HG02642 (cell line): ENCODE data around the gene PON1.

Source experiments
- ATAC-seq: cut with Tn5 transposase; IDR thresholded peaks from one replicate; pipeline ENCODE4 v1.9.1; 2021; ENCODE audit warnings: mild to moderate bottlenecking; ENCODE audit not compliant: unreplicated experiment, poor library complexity

The PON1 gene

DNA sequence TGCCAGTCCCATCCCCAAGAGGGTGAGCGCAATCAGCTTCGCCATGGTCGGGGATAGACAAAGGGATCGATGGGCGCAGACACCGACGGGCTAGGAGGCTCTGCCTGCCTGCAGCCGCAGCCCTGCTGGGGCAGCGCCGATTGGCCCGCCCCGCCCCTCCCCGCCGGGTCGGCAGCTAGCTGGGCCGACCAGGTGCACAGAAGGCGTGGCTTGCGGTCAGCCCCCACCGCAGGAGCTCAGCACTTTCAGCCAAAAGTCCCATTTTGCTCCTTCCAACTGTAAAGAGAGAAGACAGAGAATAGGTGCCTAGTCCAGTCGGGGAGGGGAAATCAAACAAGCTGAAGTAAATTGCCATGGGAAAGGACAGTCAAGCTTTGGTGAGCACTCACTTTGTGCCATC lies at the start of gene PON1:
TSS of gene PON1 (minus strand) at position 102 of the 400 bp plus-strand sequence. CDS start at position 45, 57 bp downstream.
- ATAC-seq = peak; percentile 56

DNA sequence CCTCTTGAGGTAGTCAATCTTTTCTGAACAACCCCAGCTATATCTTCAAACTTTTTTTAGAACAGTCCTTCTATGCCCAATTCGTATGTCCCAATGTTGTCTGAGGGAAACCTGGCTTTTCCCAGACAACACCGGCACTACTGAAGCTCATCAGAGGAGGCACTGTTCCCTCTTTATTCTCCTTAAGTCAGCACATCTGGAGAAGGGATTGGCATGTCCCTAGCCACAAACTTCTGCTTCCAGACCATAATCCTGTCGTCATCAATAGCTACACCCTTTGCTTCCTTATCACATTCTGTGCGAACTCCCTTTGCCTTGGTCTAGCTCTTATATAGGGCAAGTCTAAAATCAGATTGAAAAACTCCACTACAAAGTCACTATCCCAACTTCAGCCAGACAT lies 49.0 kb upstream of the PON1 start:
- no peak for ATAC-seq

DNA sequence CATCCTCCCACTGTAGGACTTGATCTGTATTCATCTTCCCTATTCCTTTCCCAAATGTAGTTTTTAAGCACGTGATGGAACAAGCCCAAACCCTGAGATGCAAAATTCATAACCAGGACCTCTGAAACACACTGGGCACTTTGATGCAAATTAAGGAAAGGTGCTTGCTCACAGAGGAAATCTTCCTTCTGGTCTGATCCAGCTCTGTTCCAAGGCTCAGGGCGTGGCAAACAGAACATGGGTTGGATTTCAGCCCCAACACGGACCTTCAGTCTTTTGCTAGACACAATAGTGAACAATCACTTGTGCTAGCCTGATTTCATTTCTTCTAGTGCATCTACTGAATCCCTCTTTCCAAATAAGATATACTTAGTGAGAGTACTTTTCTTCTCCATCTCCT lies 43.9 kb upstream of the PON1 start:
- no peak for ATAC-seq

DNA sequence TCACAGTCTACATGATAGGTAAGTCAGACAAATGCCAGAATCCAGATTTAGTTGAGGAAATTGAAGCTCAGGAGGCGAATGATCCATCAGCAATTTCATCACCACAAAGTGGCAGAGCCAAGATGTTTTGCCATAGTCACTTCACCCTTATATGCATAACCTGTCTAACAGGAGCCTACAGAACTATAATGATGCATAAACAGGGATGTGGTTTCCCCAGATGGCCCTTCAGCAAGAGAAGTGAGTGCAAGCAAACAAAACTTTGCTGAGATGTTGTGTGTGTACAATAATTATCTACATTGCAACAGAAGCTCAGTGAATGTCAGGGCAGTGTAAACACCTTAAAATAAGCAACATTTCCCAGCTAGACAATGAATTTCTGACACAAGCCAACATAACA lies 43.3 kb upstream of the PON1 start:
- no peak for ATAC-seq

DNA sequence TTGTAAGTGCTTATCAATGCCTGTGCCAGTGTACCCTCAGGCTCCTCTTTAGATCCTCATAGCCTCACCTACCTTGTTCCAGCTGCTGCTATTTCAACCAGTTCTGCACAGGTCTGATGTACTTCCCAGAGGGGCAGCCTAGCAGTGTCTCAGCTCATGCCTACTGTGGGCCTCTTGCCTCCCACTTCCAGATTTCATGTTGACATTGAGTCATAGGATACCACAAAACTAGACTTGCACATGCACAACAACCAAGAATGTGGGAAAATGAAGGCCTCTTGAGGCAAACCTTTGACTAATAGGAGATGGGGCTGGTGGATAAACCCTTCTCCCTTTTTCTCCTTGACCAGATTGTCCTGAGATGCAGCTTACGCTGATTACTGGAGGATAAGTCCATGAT lies 40.8 kb upstream of the PON1 start:
- ATAC-seq = no peak

DNA sequence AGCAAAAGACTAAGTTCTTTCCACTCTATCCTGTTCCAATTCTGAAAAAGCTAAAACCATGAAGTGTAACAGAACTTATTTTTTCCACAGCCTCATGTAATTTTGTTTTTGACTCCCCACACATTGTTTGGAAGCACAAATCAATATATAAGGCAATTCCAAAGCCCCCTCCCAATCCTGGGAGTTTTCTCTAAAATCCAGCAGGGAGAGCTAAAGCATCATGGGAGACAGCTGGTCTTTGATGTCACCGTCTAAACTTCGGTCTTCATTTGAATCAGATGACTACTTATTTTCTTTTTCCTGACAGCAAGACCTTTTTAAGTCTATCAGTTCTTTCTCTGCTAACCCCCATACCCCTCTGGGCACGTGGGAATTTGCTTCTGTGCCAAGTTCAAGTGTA lies 33.3 kb upstream of the PON1 start:
- no peak for ATAC-seq

DNA sequence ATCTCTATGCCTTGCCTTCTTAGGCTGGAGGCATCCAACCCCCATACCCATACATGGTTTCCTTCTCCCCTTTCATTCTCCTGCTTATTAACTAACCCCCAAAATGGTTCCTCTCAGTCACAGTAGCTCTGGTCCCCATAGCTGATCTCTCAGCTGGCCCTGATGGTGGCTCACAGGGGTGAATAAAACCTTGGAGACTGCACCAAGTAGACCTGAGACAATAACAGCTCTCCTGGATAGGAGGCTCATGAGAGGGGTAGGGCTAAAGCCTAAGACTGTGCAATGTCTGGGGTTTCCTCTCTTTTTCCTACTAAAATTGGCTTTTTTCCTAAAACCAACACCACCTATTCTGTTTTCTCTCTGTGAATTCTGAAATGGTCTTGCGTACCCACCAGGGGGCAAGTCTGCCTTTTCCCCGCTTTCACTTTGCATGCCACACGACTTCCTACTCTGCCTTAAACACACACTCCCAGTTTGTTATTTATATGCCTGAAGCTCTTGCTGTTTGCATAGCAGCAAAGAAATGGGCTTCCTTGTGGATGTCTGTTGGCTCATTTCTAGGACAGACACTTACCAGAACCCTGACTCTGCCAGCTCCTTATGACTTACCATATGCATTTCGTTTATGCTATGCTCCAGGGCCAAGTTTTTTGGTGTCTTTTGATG lies 18.4 kb upstream of the PON1 start:
- ATAC-seq = no peak

DNA sequence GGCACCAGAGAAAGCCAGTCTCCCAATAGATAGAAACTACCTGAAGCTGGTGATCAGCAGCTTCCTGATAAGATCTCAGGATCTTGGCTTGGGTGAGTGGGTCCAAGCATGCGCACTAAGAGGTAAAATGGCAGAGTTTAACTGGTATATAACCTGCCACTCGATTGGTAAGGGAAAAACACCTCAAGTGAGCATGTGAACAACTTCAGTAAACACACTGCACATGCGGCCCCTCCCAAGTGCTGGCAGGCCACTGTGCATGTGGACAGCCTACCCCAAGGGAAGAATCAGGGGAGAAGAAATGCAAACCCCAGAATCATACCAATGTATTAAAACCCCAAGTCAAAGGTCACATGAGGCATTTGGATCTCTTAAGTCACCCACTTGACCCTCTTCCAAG lies 17.7 kb upstream of the PON1 start:
- ATAC-seq = no peak

DNA sequence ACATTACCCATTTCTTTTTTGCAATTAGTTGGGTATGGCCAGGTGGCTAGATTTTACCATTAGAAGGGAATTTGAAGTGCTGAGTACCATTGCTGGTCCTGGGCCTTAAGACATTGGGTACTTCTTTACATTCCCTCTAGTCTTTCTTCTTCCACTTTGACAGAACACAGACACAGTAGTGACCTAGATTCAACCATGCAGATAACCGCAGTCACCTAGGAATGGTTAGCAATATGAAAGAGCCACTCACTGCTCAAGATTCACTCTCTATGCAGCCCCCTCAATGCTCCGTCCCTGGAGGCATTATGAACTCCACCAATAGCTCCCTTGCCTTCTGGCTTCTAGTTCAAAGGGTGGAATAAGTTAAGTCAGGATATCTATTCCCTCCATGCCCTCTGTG lies 16.2 kb upstream of the PON1 start:
- ATAC-seq = no peak

DNA sequence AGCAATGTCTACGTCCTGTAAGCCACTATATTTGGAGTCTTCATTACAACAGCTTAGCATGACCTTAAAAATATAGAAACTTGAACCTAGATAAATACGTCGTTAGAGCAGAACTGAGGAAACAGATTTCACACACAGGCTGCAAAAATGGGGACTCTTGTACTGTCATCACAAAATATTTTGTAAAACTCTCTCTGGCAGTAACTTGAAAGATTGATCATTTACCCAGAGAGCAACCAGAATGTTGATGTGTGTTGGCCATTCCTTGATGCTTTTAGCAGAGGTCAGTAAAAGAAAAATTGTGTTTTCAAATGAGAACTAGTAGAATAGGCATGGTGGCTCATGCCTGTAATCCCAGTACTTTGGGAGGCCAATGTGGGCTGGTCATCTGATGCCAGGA lies 14.5 kb upstream of the PON1 start:
- no peak for ATAC-seq

DNA sequence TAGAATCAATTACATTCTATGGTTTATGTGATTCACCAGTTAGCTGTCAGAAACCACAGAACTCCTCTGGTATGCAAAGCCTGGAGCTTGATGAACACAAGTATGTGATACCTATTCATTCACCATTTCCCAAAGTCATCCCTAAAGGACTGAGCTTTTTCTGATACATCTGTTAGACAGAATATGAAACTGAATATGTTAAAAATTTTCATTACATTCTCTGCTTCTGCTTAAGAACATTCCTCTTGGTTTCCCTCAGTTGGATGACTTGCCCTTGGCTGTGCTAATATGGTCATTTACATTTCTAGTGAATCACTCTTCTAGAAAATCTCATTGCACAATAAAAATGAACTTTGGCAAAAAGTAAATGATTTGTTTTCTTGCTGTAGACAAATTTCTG lies 10.8 kb upstream of the PON1 start:
- no peak for ATAC-seq

DNA sequence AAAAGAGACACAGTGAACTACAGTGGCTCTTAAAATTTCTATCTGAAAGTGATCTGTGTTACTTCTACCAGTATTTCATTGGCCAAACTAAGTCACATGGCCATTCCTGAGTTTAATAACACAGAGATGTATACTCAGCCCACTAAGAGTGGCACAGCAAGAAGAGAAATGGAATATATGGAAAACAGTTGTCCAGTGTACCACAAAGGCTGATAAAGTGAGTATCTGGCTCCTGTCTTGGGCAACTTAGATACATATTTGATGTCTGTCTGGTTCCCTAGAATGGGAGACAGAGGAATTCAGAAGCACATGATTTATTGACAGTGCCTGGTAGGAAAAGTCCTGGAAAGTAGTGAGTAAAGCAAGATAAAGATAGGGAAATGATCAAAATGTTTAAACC lies 10.1 kb upstream of the PON1 start:
- ATAC-seq = no peak

DNA sequence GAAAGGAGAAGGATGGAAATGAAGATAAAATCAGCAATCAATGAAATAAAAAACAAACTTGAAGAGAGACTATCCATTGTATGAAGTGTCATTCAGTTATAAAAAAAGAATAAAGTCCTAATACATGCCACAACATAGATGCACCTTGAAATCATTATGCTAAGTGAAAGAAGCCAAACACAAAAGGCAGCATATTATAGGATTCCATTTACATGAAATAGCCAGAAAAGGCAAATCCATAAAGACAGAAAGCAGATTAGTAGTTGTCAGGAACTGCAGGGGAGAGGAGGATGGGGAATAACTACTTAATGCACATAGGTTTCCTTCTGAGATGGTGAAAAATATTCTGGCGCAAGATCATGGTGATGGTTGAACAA lies 6.6 kb upstream of the PON1 start:
- peak; percentile 33 for ATAC-seq

DNA sequence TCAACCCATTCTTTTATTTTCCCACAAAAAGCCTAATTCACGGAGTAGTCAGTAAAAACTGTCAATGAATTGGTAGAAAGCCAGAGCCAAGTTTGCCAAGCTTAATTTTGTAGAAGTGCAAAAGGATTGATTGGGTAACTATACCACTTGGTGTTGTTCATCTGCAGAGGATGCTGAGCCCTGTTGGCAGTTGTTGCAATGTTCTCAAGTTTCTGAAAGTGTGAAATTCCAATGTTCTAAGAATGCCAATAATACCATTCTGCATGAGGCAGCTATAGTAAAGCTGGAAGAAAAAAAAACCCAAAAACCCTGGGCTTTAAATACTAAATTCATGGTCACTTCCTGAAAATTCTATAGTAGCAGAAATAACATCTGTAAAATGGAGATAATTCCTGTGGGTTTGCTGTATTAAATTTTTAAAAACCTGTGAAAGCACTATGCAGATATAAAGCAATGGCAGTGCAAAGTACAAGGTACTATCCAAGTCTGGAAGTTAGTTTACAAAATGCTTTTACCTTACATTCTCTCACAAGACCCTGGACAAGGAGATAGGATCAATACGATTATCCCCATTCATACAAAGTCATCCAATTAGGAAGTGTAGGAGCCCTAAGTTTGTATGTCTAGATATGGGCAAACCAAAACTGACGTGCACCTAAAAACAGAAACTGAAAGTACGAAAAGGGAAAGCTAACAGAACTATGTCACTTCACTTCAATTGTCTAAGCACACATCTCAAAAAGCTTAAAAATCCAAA lies 6.0 kb upstream of the PON1 start:
- peak; percentile 95 for ATAC-seq

DNA sequence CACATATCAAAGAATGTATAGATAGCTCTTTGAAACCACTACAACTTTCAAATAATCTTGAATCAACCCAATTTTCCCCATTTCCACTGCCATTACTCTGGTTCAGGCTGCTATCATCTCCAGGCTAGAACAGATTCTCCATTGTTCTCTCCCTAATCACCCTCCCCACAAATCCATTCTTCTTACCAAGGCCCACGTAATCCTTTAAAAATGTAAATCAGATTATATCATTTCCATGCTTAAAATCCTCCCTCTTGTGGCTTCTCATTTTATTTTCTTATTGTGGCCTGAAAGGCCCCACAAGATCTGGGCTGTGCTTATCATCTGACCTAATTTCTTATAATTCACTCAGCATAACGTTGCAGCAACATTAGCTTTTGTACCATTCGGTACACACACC lies 3.0 kb upstream of the PON1 start:
- no peak for ATAC-seq

DNA sequence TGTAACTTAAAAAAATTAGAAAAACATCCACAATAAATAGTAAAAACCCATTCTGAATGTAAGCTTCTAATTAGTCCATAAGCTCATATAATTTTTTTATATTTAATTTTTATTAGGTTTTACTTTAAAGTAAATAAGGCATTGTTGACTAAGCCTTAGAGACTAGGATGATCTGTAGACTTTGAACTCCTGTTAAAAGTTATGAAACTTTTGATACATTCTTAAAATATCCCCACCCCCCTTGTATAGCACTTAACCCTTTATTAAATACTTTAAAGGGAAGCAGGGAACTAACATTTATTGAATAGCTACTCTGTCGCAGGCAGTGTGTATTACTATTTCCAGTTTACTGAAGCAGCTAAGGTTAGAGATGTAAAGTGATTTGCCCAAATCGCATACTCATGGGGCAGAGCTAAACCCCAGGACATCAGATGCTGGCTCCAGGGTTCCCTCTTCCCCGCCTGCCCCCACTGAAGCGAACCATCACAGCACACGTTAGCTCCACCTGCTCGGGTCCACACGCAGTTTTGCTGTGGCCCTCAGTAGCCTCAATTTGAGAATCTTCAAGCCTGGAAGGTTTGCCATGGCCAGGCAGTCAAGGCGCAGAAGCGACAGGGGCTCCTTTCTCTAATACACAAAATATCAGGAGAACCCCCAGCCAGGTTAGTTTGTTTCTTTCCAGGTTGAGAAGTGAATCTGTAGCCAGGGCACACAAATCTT lies 762 bp downstream of the PON1 start:
- no peak for ATAC-seq

DNA sequence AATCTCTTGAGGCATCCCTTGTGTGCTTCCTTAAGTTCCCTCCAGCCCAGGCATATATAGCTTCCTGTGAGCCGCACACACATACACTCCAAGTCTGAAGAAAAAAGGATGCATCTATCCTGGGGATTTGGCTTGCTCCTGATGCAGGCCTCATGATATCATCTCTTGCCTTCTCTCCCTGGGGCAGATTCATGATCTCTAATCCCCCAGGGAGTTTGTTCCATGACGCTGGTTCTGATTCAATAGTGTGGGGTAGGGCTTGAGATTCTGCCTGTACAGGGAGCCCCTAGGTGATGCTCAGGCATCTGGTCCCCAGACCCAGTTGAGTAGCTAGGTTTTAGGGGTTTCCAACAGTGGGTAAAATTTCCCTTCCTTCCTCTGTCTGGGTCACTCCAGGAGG lies 1.5 kb downstream of the PON1 start:
- ATAC-seq = no peak

DNA sequence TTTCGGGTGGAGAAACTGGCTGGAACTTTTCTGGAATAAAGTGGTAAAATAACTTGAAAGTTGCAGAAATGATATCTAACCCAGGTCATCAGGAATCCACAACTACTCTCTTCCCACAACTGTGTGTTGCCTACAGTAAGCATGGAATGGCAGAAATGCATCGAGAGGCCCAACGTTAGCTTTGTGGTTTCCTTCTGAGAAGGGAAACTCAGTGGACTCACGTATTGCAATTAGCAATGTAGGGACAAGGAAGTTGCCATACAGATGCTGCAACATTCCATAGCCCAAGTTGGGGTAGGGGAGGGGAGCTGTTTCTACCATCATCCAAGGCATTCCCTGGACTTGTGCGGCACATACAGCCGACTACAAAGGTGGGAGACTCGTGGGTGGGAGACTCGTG lies 1.9 kb downstream of the PON1 start:
- ATAC-seq = no peak

DNA sequence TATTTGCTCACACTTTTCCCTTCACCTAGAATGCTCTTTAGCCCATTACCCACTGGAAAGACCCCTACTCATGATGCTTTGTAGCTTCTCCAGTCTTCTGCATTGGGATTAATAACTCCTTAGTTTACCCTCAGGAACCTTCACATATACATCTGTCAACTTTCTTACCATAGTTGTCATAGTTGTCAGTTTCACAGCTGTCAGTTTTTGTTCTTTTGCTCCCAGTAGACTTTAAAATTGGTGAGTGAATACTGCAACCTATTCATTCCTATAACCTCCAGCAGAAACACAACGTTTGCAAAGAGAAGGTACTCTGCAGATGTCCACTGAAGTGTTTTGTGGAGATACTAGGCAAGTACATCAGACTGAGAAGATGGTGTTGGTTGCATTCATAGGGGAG lies 2.6 kb downstream of the PON1 start:
- ATAC-seq = no peak

DNA sequence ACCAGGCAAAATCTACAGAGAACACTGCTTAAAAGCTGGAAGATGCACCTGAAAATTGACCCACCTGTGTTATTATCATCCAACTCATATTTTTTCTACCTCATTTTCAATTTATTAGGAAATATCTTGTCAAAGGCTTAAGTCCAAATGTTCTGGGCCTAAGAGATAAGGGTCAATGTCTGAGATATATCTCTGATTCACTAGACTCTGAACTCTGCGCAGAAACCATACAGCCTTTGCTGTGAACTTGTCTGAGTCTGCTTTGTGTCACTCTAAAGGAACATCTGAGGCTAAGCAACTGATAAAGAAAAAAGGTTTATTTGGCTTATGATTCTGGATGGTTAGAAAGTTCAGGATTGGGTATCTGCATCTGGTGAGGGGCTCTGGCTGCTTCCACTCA lies 3.7 kb downstream of the PON1 start:
- no peak for ATAC-seq

DNA sequence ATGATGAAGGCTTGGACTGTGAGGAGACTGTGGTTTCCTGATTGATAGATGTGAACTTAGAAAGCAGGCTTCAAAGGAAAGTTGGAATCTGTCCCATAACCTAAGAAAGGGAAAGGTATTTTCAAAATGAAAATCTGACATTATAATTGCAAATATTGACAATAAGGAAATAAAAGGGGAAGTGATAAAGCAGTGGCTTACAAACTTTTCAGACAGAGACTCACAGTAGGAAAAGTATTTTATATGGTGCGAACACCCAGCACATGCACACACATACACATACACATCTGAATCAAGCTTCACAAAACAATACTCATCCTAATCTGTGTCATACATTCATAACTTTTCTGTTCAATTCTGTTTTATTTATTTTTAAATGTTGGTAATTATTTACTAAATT lies 4.8 kb downstream of the PON1 start:
- ATAC-seq = no peak
